ENCODE data around the gene MAP1A. TPM values are rescaled to one million over a fixed set of nuclear protein-coding genes. Genes with fewer than 3 reads are reported as not detected.
"Not testable (repeated sequence)": the region's sequence is repeated elsewhere in the genome, so short reads cannot be mapped to it uniquely, and the experiment has no call there.

MAP1A gene
- total RNA-seq, 2 donors from 2014 or later: 6.2 to 21.9 TPM

DNA sequence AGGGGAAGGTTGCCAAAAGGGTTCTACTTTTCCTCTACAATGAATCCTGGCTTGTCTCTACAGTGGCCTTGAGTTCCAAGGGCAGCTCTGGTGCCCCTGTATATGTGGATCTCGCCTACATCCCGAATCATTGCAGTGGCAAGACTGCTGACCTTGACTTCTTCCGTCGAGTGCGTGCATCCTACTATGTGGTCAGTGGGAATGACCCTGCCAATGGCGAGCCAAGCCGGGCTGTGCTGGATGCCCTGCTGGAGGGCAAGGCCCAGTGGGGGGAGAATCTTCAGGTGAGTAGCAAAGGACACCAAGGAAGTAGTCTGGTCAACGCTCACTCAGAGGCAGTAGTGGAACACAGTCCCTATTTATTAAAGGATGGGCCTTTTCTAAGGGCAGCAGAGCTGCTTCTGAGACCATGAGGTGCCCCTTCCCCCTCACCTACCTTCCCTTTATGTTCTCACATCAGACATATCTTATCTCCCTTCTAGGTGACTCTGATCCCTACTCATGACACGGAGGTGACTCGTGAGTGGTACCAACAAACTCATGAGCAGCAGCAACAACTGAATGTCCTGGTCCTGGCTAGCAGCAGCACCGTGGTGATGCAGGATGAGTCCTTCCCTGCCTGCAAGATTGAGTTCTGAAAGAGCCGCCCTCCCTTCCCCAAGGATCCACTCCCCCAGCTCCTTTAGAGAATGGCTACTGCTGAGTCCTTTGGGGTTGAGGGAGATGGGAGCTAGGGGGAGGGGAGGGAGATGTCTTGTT, 12.4 kb downstream of the MAP1A start:
- no peak for DNase-seq (ENCODE audit: low spot score)
- Histone ChIP-seq H3K36me3 (no peaks in the 10 kb centered on the region), H3K9me3 (no peaks in the 10 kb centered on the region), H3K4me1 (replicated peaks) (no peaks in the 10 kb centered on the region), H3K27me3 (replicated peaks; ENCODE audit: insufficient read depth) (no peaks in the 10 kb centered on the region), H3K27ac (no peak overlapping the region), H3K4me3 (no peak overlapping the region)
- intact Hi-C loops (cut with DNase I): no loop called here
- WGBS: 91% methylated on average over 12 of the region's 12 CpGs
- TF ChIP-seq POLR2AphosphoS5 (IDR thresholded peaks at IDR 0.05): no peak
- TF ChIP-seq, protein P1, sequence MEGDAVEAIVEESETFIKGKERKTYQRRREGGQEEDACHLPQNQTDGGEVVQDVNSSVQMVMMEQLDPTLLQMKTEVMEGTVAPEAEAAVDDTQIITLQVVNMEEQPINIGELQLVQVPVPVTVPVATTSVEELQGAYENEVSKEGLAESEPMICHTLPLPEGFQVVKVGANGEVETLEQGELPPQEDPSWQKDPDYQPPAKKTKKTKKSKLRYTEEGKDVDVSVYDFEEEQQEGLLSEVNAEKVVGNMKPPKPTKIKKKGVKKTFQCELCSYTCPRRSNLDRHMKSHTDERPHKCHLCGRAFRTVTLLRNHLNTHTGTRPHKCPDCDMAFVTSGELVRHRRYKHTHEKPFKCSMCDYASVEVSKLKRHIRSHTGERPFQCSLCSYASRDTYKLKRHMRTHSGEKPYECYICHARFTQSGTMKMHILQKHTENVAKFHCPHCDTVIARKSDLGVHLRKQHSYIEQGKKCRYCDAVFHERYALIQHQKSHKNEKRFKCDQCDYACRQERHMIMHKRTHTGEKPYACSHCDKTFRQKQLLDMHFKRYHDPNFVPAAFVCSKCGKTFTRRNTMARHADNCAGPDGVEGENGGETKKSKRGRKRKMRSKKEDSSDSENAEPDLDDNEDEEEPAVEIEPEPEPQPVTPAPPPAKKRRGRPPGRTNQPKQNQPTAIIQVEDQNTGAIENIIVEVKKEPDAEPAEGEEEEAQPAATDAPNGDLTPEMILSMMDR (IDR thresholded peaks at IDR 0.05): no peak
- no peak for TF ChIP-seq POLR2A (IDR thresholded peaks at IDR 0.05)

DNA sequence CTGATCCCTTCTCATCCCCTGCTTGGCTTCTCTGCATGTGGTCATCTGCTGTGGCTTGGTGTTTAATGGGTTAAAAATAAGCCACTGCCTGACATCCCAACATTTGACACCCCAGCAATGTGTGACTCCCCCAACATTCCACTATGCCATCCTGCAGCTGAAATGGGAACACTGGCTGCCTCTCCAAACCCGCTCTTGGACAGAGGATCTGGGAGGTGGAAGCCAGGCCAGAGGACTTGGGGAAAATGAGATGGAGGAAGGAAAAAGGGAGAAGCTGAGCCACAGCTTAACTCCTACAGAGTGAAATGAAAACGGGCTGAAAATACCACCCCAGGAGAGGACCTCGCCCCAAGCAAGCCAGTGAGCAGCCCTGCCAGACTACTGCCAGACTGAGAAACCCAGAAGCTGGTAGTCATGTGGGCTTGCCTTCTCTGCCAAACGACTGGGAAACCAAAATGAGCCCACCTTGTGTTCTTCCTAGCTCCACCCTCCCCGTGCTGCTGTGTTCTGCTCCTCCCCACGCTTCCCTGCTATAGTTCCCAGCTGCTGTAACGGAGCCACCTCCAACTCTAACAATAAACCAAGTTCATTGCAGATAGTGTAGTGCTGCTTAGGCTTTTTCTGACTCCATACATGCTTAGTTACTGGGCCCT, 13.7 kb downstream of the MAP1A start:
- H3K27me3 ChIP-seq (replicated peaks; ENCODE audit: insufficient read depth): no peaks in the 10 kb centered on the region
- no peak for DNase-seq (ENCODE audit: low spot score)
- no peak overlapping the region for H3K4me3 ChIP-seq
- 21% methylated on average over 7 of the region's 7 CpGs for WGBS
- no peaks in the 10 kb centered on the region for H3K9me3 ChIP-seq
- intact Hi-C loops (cut with DNase I): no loop called here
- no peaks in the 10 kb centered on the region for H3K36me3 ChIP-seq
- no peak overlapping the region for H3K27ac ChIP-seq
- TF ChIP-seq POLR2AphosphoS5 (IDR thresholded peaks at IDR 0.05) (no peak), POLR2A (IDR thresholded peaks at IDR 0.05) (no peak)
- TF ChIP-seq, protein P1 (IDR thresholded peaks at IDR 0.05): no peak
- H3K4me1 ChIP-seq (replicated peaks): no peaks in the 10 kb centered on the region

DNA sequence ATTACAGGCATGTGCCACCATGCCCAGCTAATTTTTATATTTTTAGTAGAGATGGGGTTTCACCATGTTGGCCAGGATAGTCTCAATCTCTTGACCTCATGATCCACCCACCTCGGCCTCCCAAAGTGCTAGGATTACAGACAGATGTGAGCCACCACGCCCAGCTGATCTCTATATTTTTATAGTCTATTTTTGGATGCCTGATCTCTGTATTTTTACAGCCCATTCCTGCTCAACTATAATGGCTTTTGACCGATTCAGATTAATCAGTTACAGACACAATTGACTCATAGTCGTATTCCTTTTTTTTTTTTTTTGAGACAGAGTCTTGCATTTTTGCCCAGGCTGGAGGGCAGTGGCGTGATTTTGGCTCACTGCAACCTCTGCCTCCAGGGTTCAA, 15.4 kb downstream of the MAP1A start:
- H3K9me3 ChIP-seq; H3K27me3 ChIP-seq (replicated peaks; ENCODE audit: insufficient read depth); H3K36me3 ChIP-seq; H3K27ac ChIP-seq; intact Hi-C loops (cut with DNase I); H3K4me1 ChIP-seq (replicated peaks); H3K4me3 ChIP-seq; DNase-seq (ENCODE audit: low spot score): not testable (repeated sequence)
- 89% methylated on average over 5 of the region's 5 CpGs for WGBS

DNA sequence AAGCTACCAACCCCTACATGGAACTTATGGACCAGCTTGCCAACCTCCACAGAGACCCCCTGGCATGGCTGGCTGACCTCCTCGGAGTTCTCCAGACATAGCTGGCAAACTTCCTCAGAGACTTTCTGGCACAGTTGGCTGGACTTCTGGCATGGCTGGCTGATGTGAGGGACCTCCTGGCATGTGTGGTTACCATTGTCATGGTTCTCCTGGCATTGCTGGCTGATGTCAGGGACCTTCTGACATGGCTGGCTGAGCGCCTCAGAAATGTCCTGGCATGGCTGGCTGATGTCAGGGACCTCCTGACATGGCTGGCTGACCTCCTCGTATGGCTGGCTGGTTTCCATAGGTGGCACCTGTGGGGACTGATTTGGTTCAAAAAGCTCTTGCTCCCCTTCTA, 17.5 kb downstream of the MAP1A start:
- no peak for TF ChIP-seq POLR2A (IDR thresholded peaks at IDR 0.05)
- TF ChIP-seq, protein P1 (IDR thresholded peaks at IDR 0.05): no peak
- TF ChIP-seq POLR2AphosphoS5 (IDR thresholded peaks at IDR 0.05): no peak
- no peak for DNase-seq (ENCODE audit: low spot score)
- Histone ChIP-seq H3K4me3 (no peak overlapping the region), H3K27ac (no peak overlapping the region), H3K4me1 (replicated peaks) (no peaks in the 10 kb centered on the region), H3K9me3 (no peaks in the 10 kb centered on the region), H3K27me3 (replicated peaks; ENCODE audit: insufficient read depth) (no peaks in the 10 kb centered on the region), H3K36me3 (no peaks in the 10 kb centered on the region)
- 88% methylated on average over 3 of the region's 3 CpGs for WGBS
- intact Hi-C loops (cut with DNase I): no loop called here

DNA sequence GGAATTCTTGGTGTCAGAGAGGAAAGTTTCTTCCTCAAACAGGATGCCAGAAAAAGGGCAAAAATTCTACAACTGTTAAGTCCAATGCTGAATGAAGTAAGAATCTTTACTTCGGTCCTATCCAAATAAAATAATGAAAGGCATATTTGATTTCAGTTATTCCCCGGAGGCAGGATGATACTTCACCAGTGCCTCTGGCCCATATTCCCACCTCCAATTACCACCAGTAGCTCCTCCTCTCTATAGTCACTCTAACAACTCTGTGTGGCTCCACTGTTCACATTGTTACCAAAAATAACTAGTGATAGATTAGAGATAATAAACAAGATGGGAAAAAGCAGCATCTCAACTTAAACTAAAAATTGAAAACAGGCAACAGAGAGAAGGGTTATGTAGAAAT, 20.7 kb downstream of the MAP1A start:
- no peak overlapping the region for H3K27ac ChIP-seq
- WGBS: 65% methylated on average over 2 of the region's 2 CpGs
- H3K27me3 ChIP-seq (replicated peaks; ENCODE audit: insufficient read depth): no peaks in the 10 kb centered on the region
- H3K4me3 ChIP-seq: no peak overlapping the region
- DNase-seq (ENCODE audit: low spot score): no peak
- no peaks in the 10 kb centered on the region for H3K4me1 ChIP-seq (replicated peaks)
- TF ChIP-seq POLR2A (IDR thresholded peaks at IDR 0.05) (no peak), POLR2AphosphoS5 (IDR thresholded peaks at IDR 0.05) (no peak)
- no peaks in the 10 kb centered on the region for H3K9me3 ChIP-seq
- intact Hi-C loops (cut with DNase I): no loop called here
- H3K36me3 ChIP-seq: no peaks in the 10 kb centered on the region

DNA sequence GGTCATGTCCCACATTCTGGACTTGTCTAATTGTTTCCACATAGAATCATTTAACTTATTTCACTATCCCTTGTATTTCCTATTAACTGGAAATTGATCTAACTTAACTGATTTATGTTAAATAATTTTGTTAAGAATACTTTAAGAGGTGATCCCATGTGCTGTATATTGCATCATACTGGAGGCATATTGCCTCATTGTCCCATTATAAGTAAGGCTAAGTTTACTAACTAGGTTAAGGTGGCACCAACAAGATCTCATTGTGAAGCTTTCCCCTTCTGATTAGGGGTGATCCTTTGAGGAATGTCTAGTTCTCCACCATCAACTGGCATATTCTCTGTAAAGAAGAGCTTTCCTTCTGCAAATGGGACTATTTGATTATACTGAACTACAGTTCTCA, 24.4 kb downstream of the MAP1A start:
- no peak for TF ChIP-seq POLR2AphosphoS5 (IDR thresholded peaks at IDR 0.05)
- no peak for TF ChIP-seq POLR2A (IDR thresholded peaks at IDR 0.05)
- TF ChIP-seq, protein P1 (IDR thresholded peaks at IDR 0.05): no peak
- H3K27me3 ChIP-seq (replicated peaks; ENCODE audit: insufficient read depth): no peaks in the 10 kb centered on the region
- no peaks in the 10 kb centered on the region for H3K36me3 ChIP-seq
- no peaks in the 10 kb centered on the region for H3K4me1 ChIP-seq (replicated peaks)
- no peak overlapping the region for H3K4me3 ChIP-seq
- H3K9me3 ChIP-seq: no peaks in the 10 kb centered on the region
- H3K27ac ChIP-seq: no peak overlapping the region
- intact Hi-C loops (cut with DNase I): no loop called here
- DNase-seq (ENCODE audit: low spot score): no peak
